Nephron (organoid): ENCODE data around the gene QRFP.
A peak's percentile ranks its signal among the peaks of the same experiment; 100 is the strongest.

Experiments
- H3K27ac Mint-ChIP-seq, 3 experiments: 2 replicates each; pipeline ENCODE4 v1.8.0; 2020; ENCODE audit warnings: mixed read lengths in 3 of 3, mild to moderate bottlenecking in 2 of 3, moderate library complexity in 1 of 3
- H3K27me3 Mint-ChIP-seq: 2 replicates; pipeline ENCODE4 v1.8.0; 2021; ENCODE audit warnings: low read depth, mild to moderate bottlenecking, moderate library complexity, mixed read lengths
- H3K36me3 Mint-ChIP-seq: 2 replicates; pipeline ENCODE4 v1.8.0; 2020; ENCODE audit warnings: low read depth, mixed read lengths
- H3K4me1 Mint-ChIP-seq: 2 replicates; pipeline ENCODE4 v1.8.0; 2020; ENCODE audit warnings: mixed read lengths
- H3K4me3 Mint-ChIP-seq, 3 experiments: 2 replicates each; pipeline ENCODE4 v1.8.0; 2020; ENCODE audit warnings: mild to moderate bottlenecking in 3 of 3, mixed read lengths in 3 of 3, moderate library complexity in 2 of 3
- H3K9me3 Mint-ChIP-seq: 2 replicates; pipeline ENCODE4 v1.8.0; 2020; ENCODE audit warnings: mixed read lengths
- TF ChIP-seq, protein P1 (sequence below), 3 experiments: fragments of 200-600 bp; sonication (generic); IDR thresholded peaks; one replicate each; pipeline ENCODE4 v1.5.0; 2021; ENCODE audit warnings: antibody characterized with exemption in 3 of 3; ENCODE audit not compliant: unreplicated experiment in 3 of 3

The QRFP gene

DNA sequence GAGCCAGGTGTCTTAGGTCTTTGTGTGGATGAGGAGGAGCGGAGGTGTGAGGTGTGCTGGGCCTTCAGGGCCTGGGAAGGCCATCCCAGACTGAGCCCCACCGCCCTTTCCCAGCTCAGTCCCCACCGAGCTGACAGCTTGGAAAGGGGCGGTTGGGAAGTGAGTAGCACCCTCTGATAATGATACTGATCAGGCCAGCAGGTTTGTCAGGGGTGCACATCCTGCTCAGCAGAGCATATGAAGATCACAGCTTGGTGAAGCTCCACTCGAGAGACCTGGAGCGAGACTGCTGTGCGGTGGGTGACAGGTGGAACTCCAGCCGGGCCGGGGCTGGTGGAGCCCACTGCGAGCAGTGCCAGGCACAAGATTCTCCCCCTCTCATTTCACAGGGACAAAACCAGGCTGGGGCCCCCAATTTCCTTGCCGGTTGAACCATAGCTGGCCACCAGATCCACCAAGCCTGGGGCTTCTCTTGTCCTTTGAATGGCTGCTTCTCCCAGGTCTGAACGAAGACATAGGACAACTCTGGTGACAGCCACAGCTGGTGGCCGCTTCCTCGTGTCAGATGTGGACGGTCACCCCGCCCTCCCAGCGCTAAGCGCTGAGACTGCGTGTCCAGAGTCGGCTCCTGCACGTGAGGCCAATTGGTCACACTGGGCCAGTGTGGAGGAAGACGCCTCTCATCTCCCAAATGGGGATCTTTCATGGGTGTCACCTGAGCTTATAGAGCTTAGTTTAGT lies 8.3 kb downstream of the QRFP start:
- TF ChIP-seq, protein P1, sequence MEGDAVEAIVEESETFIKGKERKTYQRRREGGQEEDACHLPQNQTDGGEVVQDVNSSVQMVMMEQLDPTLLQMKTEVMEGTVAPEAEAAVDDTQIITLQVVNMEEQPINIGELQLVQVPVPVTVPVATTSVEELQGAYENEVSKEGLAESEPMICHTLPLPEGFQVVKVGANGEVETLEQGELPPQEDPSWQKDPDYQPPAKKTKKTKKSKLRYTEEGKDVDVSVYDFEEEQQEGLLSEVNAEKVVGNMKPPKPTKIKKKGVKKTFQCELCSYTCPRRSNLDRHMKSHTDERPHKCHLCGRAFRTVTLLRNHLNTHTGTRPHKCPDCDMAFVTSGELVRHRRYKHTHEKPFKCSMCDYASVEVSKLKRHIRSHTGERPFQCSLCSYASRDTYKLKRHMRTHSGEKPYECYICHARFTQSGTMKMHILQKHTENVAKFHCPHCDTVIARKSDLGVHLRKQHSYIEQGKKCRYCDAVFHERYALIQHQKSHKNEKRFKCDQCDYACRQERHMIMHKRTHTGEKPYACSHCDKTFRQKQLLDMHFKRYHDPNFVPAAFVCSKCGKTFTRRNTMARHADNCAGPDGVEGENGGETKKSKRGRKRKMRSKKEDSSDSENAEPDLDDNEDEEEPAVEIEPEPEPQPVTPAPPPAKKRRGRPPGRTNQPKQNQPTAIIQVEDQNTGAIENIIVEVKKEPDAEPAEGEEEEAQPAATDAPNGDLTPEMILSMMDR (IDR thresholded peaks at IDR 0.05; ENCODE audit: unreplicated experiment in 3 of 3): no peak
- Mint-ChIP-seq H3K9me3 (no peaks in the 10 kb centered on the region), H3K27ac (no peak overlapping the region), H3K27me3 (no peaks in the 10 kb centered on the region), H3K4me3 (no peak overlapping the region), H3K4me1 (peaks cover 5% of the 10 kb centered on the region), H3K36me3 (peaks cover 53% of the 10 kb centered on the region)

DNA sequence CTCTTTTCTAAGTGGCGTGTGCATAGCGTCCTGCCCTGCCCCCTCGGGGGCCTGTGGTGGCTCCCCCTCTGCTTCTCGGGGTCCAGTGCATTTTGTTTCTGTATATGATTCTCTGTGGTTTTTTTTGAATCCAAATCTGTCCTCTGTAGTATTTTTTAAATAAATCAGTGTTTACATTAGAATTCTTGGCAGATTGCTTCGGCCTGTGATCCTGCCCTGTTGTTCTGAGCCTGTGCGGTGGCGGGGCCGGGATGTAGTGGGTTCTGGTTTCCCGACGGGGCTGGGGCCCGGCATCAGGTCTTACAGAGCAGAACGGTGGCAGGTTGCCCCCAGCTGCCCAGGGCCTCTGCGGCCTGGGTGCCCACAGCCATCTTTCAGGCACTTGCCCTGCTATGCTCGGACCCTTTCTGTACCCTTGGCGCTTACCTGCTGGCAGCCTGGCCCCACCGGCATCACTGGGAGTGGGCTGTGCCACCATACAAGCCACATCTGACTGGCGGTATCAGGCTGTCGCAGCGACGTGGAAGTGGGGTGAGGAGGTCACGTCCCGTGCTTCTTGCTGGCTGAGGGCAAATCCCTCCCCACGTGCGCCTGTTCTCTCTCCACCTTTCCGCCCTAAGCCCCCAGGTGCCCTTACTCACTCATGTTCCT lies 9.0 kb downstream of the QRFP start:
- Mint-ChIP-seq H3K27me3 (no peaks in the 10 kb centered on the region), H3K9me3 (no peaks in the 10 kb centered on the region), H3K4me1 (no peaks in the 10 kb centered on the region), H3K4me3 (no peak overlapping the region), H3K27ac (peak overlapping the region in 1 of 3 experiments; percentile 55), H3K36me3 (peaks cover 53% of the 10 kb centered on the region)
- TF ChIP-seq, protein P1 (IDR thresholded peaks at IDR 0.05; ENCODE audit: unreplicated experiment in 3 of 3): no peak

DNA sequence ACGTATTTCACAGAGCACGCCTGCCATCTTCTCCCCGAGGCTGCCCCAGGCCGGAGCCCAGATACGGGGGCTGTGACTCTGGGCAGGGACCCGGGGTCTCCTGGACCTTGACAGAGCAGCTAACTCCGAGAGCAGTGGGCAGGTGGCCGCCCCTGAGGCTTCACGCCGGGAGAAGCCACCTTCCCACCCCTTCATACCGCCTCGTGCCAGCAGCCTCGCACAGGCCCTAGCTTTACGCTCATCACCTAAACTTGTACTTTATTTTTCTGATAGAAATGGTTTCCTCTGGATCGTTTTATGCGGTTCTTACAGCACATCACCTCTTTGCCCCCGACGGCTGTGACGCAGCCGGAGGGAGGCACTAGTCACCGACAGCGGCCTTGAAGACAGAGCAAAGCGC lies 9.6 kb downstream of the QRFP start:
- Mint-ChIP-seq H3K4me1 (no peaks in the 10 kb centered on the region), H3K27ac (no peak overlapping the region), H3K27me3 (no peaks in the 10 kb centered on the region), H3K4me3 (no peak overlapping the region), H3K36me3 (peaks cover 50% of the 10 kb centered on the region), H3K9me3 (no peaks in the 10 kb centered on the region)
- TF ChIP-seq, protein P1 (IDR thresholded peaks at IDR 0.05; ENCODE audit: unreplicated experiment in 3 of 3): no peak

DNA sequence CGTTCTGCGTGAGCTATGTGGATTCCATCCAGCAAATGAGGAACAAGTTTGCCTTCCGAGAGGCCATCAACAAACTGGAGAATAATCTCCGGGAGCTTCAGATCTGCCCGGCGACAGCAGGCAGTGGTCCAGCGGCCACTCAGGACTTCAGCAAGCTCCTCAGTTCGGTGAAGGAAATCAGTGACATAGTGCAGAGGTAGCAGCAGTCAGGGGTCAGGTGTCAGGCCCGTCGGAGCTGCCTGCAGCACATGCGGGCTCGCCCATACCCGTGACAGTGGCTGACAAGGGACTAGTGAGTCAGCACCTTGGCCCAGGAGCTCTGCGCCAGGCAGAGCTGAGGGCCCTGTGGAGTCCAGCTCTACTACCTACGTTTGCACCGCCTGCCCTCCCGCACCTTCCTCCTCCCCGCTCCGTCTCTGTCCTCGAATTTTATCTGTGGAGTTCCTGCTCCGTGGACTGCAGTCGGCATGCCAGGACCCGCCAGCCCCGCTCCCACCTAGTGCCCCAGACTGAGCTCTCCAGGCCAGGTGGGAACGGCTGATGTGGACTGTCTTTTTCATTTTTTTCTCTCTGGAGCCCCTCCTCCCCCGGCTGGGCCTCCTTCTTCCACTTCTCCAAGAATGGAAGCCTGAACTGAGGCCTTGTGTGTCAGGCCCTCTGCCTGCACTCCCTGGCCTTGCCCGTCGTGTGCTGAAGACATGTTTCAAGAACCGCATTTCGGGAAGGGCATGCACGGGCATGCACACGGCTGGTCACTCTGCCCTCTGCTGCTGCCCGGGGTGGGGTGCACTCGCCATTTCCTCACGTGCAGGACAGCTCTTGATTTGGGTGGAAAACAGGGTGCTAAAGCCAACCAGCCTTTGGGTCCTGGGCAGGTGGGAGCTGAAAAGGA lies 10.9 kb downstream of the QRFP start:
- Mint-ChIP-seq H3K4me1 (no peaks in the 10 kb centered on the region), H3K27ac (no peak overlapping the region), H3K36me3 (peaks cover 55% of the 10 kb centered on the region), H3K27me3 (no peaks in the 10 kb centered on the region), H3K4me3 (no peak overlapping the region), H3K9me3 (no peaks in the 10 kb centered on the region)
- TF ChIP-seq, protein P1 (IDR thresholded peaks at IDR 0.05; ENCODE audit: unreplicated experiment in 3 of 3): no peak

DNA sequence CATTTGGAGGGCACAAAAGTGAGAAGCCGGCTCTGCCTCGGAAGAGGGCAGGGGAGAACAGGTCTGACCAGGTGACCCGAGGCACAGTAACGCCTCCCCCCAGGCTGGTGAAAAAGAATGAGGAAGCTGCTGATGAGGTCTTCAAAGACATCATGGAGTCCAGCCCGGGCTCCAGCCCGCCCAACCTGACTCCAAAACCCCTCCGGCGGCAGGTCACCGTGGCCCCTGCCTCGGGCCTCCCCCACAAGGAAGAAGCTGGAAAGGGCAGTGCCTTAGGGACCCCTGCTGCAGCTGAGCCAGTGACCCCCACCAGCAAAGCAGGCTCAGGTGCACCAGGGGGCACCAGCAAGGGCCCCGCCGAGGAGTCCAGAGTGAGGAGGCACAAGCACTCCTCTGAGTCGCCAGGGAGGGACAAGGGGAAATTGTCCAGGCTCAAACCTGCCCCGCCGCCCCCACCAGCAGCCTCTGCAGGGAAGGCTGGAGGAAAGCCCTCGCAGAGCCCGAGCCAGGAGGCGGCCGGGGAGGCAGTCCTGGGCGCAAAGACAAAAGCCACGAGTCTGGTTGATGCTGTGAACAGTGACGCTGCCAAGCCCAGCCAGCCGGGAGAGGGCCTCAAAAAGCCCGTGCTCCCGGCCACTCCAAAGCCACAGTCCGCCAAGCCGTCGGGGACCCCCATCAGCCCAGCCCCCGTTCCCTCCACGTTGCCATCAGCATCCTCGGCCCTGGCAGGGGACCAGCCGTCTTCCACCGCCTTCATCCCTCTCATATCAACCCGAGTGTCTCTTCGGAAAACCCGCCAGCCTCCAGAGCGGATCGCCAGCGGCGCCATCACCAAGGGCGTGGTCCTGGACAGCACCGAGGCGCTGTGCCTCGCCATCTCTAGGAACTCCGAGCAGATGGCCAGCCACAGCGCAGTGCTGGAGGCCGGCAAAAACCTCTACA lies 11.8 kb downstream of the QRFP start:
- H3K9me3 Mint-ChIP-seq: no peaks in the 10 kb centered on the region
- peaks cover 63% of the 10 kb centered on the region for H3K36me3 Mint-ChIP-seq
- no peaks in the 10 kb centered on the region for H3K4me1 Mint-ChIP-seq
- TF ChIP-seq, protein P1 (IDR thresholded peaks at IDR 0.05; ENCODE audit: unreplicated experiment in 3 of 3): no peak
- no peak overlapping the region for H3K27ac Mint-ChIP-seq
- H3K27me3 Mint-ChIP-seq: no peaks in the 10 kb centered on the region
- no peak overlapping the region for H3K4me3 Mint-ChIP-seq
